ENCODE results near the gene ECE1. TPM values are rescaled to one million over a fixed set of nuclear protein-coding genes. Genes with fewer than 3 reads are reported as not detected.

Gene ECE1
- total and polyA plus RNA-seq, 12 donors, result 86.1 to 588 (median 222) TPM

GRCh38 chr1:21262293-21263051 lies 27.8 kb downstream of the ECE1 start:
- Histone ChIP-seq H3K36me3 (replicated peaks in 1 of 2) (peaks cover 0 to 44% of the 10 kb centered on the region in 2 donors), H3K4me1 (replicated peaks in 1 of 2) (peaks cover 27 to 69% of the 10 kb centered on the region in 2 donors), H3K27ac (peak overlapping the region; percentile 82 to 99 (median 97)), H3K9me3 (replicated peaks in 1 of 3) (no peaks in the 10 kb centered on the region), H3K4me3 (peak overlapping the region in 1 of 4 donors; percentile 16), H3K27me3 (no peaks in the 10 kb centered on the region)
- intact Hi-C loops (cut with DNase I), result no loop called here
- peak; percentile 91 to 97 (median 96) for DNase-seq
- WGBS, 4 donors, result 21 to 33% (median 23%) methylated on average over 17 to 23 of the region's 23 CpGs
- TF ChIP-seq POLR2A (IDR thresholded peaks at IDR 0.05), result peak; percentile 56 to 58
- TF ChIP-seq, protein P1, sequence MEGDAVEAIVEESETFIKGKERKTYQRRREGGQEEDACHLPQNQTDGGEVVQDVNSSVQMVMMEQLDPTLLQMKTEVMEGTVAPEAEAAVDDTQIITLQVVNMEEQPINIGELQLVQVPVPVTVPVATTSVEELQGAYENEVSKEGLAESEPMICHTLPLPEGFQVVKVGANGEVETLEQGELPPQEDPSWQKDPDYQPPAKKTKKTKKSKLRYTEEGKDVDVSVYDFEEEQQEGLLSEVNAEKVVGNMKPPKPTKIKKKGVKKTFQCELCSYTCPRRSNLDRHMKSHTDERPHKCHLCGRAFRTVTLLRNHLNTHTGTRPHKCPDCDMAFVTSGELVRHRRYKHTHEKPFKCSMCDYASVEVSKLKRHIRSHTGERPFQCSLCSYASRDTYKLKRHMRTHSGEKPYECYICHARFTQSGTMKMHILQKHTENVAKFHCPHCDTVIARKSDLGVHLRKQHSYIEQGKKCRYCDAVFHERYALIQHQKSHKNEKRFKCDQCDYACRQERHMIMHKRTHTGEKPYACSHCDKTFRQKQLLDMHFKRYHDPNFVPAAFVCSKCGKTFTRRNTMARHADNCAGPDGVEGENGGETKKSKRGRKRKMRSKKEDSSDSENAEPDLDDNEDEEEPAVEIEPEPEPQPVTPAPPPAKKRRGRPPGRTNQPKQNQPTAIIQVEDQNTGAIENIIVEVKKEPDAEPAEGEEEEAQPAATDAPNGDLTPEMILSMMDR (IDR thresholded peaks at IDR 0.05), result no peak

DNA sequence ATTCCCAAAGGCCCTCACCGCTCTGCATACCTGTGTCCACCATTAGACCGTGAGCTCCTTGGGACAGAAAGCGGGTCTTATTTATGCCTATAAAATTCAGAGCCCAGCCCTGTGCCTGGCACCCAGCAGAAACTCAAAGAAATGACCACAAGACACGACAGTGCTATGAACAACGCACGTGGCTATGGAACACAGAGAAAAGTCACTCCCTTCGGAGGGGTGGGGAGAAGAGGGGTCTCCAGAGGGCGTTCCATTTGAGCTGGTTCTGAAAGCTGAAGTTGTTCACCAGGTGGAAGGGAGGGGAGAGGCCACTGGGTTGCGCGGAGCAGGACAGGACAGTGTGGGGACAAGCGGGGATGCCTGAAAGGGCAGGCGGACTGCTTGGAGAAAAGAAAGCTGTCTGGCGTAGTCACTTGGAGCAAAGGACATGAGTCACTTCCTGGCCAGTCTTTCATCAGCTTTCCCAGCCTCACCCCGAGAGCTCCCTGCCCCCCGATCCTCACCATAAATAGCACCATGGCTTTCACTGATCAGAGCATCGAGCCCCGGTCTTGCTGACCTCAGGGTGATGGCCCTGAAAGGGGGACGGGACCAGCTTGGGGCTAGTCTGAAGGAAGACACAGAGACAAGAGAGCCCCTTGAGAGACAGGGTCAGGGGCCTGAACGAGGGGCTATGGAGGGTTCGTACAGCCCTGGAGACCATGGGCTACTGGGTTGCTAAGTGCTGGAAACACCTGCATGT lies 28.5 kb downstream of the ECE1 start:
- WGBS, 4 donors, result 18 to 29% (median 20%) methylated on average over 18 to 20 of the region's 20 CpGs
- peaks cover 0 to 45% of the 10 kb centered on the region in 2 donors for H3K36me3 ChIP-seq (replicated peaks in 1 of 2)
- intact Hi-C loops (cut with DNase I), result no loop called here
- peak overlapping the region; percentile 82 to 99 (median 97) for H3K27ac ChIP-seq
- H3K4me1 ChIP-seq (replicated peaks in 1 of 2), result peaks cover 27 to 72% of the 10 kb centered on the region in 2 donors
- H3K27me3 ChIP-seq, result no peaks in the 10 kb centered on the region
- no peaks in the 10 kb centered on the region for H3K9me3 ChIP-seq (replicated peaks in 1 of 3)
- peak overlapping the region in 1 of 4 donors; percentile 27 for H3K4me3 ChIP-seq
- DNase-seq, result peak; percentile 90 to 96 (median 94)
- peak in 1 of 2 donors; percentile 81 for TF ChIP-seq POLR2A (IDR thresholded peaks at IDR 0.05)
- TF ChIP-seq, protein P1 (IDR thresholded peaks at IDR 0.05), result peak in 1 of 6 experiments; percentile 20

DNA sequence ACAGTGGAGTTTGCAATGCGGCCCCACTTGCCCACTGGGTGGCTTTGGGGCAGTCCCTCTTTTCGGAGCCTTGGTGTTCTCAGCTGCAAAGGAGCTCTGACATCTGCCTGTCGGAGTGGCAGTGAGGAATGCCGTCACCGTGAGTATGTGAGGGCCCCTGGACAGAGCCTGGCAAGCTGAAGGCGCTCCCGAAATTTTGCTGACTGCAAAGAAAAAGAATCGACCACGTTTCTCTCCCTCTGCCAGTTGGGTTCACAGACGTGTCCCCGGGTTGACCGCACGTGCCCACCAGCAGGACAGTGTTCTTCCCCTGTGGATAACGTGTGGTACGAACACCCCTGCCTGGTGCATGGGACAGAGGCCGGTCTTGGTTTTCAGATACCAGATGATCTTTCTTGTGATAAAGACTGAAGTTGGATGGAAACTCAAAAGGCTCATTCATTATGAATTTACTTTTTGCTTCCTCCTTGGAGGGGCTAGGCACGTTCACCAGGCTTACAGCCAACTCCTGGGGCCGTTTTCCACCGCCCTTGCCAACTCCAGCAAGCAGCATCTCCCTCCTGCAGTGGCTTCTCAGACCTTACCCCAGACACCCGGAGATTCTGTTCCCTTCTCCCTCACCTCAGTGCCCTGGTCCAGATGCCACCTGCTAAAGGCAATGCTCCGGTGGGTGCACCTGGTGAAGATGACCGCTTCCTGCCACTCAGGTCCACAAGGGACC lies 29.7 kb downstream of the ECE1 start:
- Histone ChIP-seq H3K27ac (peak overlapping the region; percentile 82 to 99 (median 97)), H3K4me1 (replicated peaks in 1 of 2) (peaks cover 27 to 69% of the 10 kb centered on the region in 2 donors), H3K9me3 (replicated peaks in 1 of 3) (no peaks in the 10 kb centered on the region), H3K4me3 (no peak overlapping the region), H3K36me3 (replicated peaks in 1 of 2) (peaks cover 0 to 45% of the 10 kb centered on the region in 2 donors), H3K27me3 (no peaks in the 10 kb centered on the region)
- 73 to 77% (median 75%) methylated on average over 19 to 22 of the region's 22 CpGs for WGBS, 4 donors
- intact Hi-C loops (cut with DNase I), result no loop called here
- no peak for DNase-seq
- TF ChIP-seq POLR2A (IDR thresholded peaks at IDR 0.05), result peak in 1 of 2 donors; percentile 6
- TF ChIP-seq, protein P1 (IDR thresholded peaks at IDR 0.05), result no peak
